H1 (cell line): Measurements from ENCODE around the gene R3HDM1. TPM values are rescaled to one million over a fixed set of nuclear protein-coding genes. Genes with fewer than 3 reads are reported as not detected.

ENCODE experiments used
- JUND ChIP-seq: IDR thresholded peaks from 2 replicates; pipeline ENCODE4 v1.6.1; 2011; ENCODE audit warnings: mild to moderate bottlenecking, improper control_type of control experiment, low read length
- RBBP5 ChIP-seq: IDR thresholded peaks from 2 replicates; pipeline ENCODE4 v1.7.1; 2012; ENCODE audit warnings: low read depth, mild to moderate bottlenecking, inconsistent platforms, low read length, moderate library complexity, borderline replicate concordance
- SAP30 ChIP-seq: fragments of 300-600 bp; sonication (generic); IDR thresholded peaks from 2 replicates; pipeline ENCODE4 v1.7.1; 2012; ENCODE audit warnings: low read length, moderate library complexity, mild to moderate bottlenecking, inconsistent platforms; ENCODE audit not compliant: insufficient read depth, insufficient replicate concordance
- SIX5 ChIP-seq: IDR thresholded peaks from 2 replicates; pipeline ENCODE4 v1.6.1; 2011; ENCODE audit warnings: mild to moderate bottlenecking, low read depth, low read length
- ZNF274 ChIP-seq: IDR thresholded peaks from 2 replicates; pipeline ENCODE4 v1.7.0; 2012; ENCODE audit warnings: low read length, borderline replicate concordance; ENCODE audit errors: extremely low read depth
- polyA plus RNA-seq, 7 experiments: library from polyadenylated mRNA; depleted of rRNA in 3 of 7; stranded (reverse) in 5 of 7; unstranded in 2 of 7; fragments of >200 nt in 5 of 7; fragments of 200-250 nt in 2 of 7; gene quantifications; 1 replicate in 5 of 7; 2 replicates in 1 of 7; 4 replicates in 1 of 7; pipeline versions ENCODE4 v1.2.1 to v1.2.3, GENCODE V29; 2011 to 2013; ENCODE audit warnings: missing spikeins in 2 of 7, mixed read lengths in 2 of 7
- total RNA-seq: library from RNA; stranded (reverse); fragmentation: NEBNext Ultra II Directional; extraction: Animal tissue kit (Norgen Biotek cat#: 25700); gene quantifications from 2 replicates; pipeline ENCODE4 v1.2.1, GENCODE V29; 2021

Gene R3HDM1
- total and polyA plus RNA-seq, 2 of the 8 experiments (the other 6 are each of a cell fraction or from before 2014, with no cell fraction given): 77.7 to 120 TPM

GRCh38 chr2:135674453-135674852 lies 143.2 kb downstream of the R3HDM1 start (continued):
- TF ChIP-seq RBBP5 (no peak), ZNF274 (no peak), SIX5 (no peak), SAP30 (no peak), JUND (no peak)
- TF ChIP-seq, all 59 proteins: peak for 0
